Measurements from ENCODE around the gene KLHL3.

The KLHL3 gene

DNA sequence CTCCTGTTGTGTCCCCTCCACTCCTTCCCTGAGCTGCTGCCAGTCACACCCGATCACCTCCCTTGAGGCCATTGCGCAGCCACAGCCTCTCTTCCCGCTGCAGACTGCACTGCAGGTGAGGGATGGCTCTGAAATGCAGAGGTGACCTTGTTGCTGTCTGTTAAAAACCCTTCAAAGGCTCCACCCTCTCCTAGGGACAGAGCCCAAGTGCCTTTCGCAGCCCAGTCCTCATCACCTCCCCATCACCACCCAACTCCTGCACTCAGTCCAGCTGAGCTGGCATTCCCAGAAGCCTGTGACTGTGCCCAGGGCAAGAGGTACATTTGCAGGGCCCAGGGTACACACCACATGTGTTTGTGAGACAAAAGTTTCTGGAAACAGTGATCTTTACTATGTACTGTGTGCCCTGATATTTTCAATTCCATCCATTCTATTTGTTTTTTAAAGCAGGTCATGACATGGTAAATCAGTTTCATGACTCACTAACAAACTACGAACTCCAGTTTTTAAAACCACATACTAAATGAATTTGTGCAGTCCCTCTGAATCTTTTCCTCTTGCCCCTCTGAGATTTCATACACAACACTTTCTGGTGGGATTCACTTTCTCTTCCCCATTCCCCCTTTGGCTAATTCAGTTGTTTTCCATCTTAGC lies 163.7 kb downstream of the KLHL3 start:
- DNase-seq, result no peak

DNA sequence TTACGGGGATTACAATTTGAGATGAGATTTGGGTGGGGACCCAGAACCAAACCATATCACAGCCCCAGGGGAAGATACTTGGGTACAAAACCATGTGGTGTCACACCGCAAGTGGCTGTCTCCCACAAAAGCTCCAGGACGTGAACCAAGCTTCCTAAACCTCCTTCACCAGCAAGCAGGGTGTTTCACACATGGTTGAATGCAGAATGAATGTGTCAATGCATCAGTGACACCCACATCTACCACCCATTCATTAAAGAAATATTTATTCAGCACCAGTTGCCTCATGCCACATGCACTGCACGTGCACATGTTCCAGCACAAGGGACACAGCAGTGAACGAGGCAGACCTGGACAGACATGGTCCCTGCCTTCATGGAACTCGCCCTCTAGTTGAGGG lies 165.8 kb downstream of the KLHL3 start:
- DNase-seq, result no peak

All from CD4-positive, alpha-beta T cell treated with Interleukin-17A for 1 hour (primary cell).